Suprapubic skin (tissue), 4 donors: ENCODE data around the gene MZT1.

Experiments
- POLR2A ChIP-seq, 2 donors: fragments of 450-650 bp; IDR thresholded peaks; one replicate each; pipeline ENCODE4 v1.6.1; 2017; ENCODE audit warnings: antibody characterized with exemption in 2 of 2, mild to moderate bottlenecking in 2 of 2, moderate library complexity in 2 of 2
- POLR2AphosphoS5 ChIP-seq, 3 donors: sonication (generic); formaldehyde crosslinking; IDR thresholded peaks; one replicate each; pipeline ENCODE4 v1.6.1; 2017; ENCODE audit warnings: antibody characterized with exemption in 3 of 3
- TF ChIP-seq, protein P1 (sequence below), 2 donors: fragments of 200-600 bp in 1 of 2; fragments of 450-650 bp in 1 of 2; sonication (generic) in 1 of 2; IDR thresholded peaks; one replicate each; pipeline ENCODE4 v1.5.1; 2016 to 2019; ENCODE audit warnings: antibody characterized with exemption in 2 of 2, mild to moderate bottlenecking in 1 of 2, moderate library complexity in 1 of 2

GRCh38 chr13:72774019-72774418 is 46.6 kb upstream of the MZT1 start:
- TF ChIP-seq POLR2A (IDR thresholded peaks at IDR 0.05) (no peak), POLR2AphosphoS5 (IDR thresholded peaks at IDR 0.05) (no peak)
- TF ChIP-seq, protein P1, sequence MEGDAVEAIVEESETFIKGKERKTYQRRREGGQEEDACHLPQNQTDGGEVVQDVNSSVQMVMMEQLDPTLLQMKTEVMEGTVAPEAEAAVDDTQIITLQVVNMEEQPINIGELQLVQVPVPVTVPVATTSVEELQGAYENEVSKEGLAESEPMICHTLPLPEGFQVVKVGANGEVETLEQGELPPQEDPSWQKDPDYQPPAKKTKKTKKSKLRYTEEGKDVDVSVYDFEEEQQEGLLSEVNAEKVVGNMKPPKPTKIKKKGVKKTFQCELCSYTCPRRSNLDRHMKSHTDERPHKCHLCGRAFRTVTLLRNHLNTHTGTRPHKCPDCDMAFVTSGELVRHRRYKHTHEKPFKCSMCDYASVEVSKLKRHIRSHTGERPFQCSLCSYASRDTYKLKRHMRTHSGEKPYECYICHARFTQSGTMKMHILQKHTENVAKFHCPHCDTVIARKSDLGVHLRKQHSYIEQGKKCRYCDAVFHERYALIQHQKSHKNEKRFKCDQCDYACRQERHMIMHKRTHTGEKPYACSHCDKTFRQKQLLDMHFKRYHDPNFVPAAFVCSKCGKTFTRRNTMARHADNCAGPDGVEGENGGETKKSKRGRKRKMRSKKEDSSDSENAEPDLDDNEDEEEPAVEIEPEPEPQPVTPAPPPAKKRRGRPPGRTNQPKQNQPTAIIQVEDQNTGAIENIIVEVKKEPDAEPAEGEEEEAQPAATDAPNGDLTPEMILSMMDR (IDR thresholded peaks at IDR 0.05) = no peak
